Panc1 (cell line): Measurements from ENCODE around the gene DAPK2. TPM values are rescaled to one million over a fixed set of nuclear protein-coding genes. Genes with fewer than 3 reads are reported as not detected.

Experiments used
- ATAC-seq: fragments of 200-7000 bp; cut with Tn5 transposase; 2 replicates; pipeline ENCODE4 v1.9.1; 2020; ENCODE audit warnings: mild to moderate bottlenecking, moderate library complexity
- BruUV-seq: library from RNA; stranded (reverse); fragments of 400-500 nt; replicated peaks from 2 replicates; lab custom pipeline; 2021; lab: Mats Ljungman, UMichigan
- CTCF ChIA-PET: fragments of 300-600 bp; sonication (Branson Sonifier 250); formaldehyde crosslinking; loops from one replicate; lab custom pipeline; 2022; ENCODE audit warnings: antibody characterized with exemption; lab: Charles Lee
- POLR2A ChIA-PET: fragments of 300-600 bp; sonication (Branson Sonifier 250); formaldehyde crosslinking; loops from one replicate; lab custom pipeline; 2022; ENCODE audit warnings: antibody characterized with exemption; lab: Charles Lee
- DNase-seq: peaks from one replicate; pipeline ENCODE4 v3.0.0-alpha.2; 2010; ENCODE audit warnings: low read depth, low spot score
- H3K27ac ChIP-seq: 2 replicates; pipeline ENCODE4 v1.5.1; 2011; ENCODE audit warnings: mild to moderate bottlenecking, low read length, inconsistent platforms
- H3K27me3 ChIP-seq: fragments of 200-500 bp; sonication (Bioruptor generic); 2 replicates; pipeline ENCODE4 v1.6.0; 2014; ENCODE audit warnings: low read length, inconsistent platforms; ENCODE audit not compliant: control insufficient read depth, insufficient read depth
- H3K36me3 ChIP-seq: fragments of 200-500 bp; sonication (Bioruptor generic); 2 replicates; pipeline ENCODE4 v1.5.1; 2014; ENCODE audit warnings: inconsistent platforms, mild to moderate bottlenecking, low read length, moderate library complexity; ENCODE audit not compliant: control insufficient read depth, insufficient read depth
- H3K4me1 ChIP-seq: 2 replicates; pipeline ENCODE4 v1.5.1; 2011; ENCODE audit warnings: inconsistent platforms, mild to moderate bottlenecking, low read length, moderate library complexity; ENCODE audit not compliant: control insufficient read depth, insufficient read depth
- H3K4me3 ChIP-seq, 2 experiments: 2 replicates each; pipeline ENCODE4 v1.5.1; 2011 to 2012; ENCODE audit warnings: low read depth in 2 of 2, low read length in 2 of 2, mild to moderate bottlenecking in 2 of 2, inconsistent platforms in 1 of 2, moderate library complexity in 1 of 2
- H3K9me3 ChIP-seq: fragments of 200-500 bp; sonication (Bioruptor generic); 2 replicates; pipeline ENCODE4 v1.5.1; 2014; ENCODE audit warnings: low read depth, mild to moderate bottlenecking, inconsistent platforms, low read length, moderate library complexity; ENCODE audit not compliant: control insufficient read depth, insufficient read depth
- CTCF ChIP-seq: fragments of 450-650 bp; IDR thresholded peaks from 2 replicates; pipeline ENCODE4 v1.5.1; 2017; ENCODE audit warnings: mild to moderate bottlenecking
- POLR2AphosphoS5 ChIP-seq: IDR thresholded peaks from 2 replicates; pipeline ENCODE4 v1.6.1; 2012; ENCODE audit warnings: mild to moderate bottlenecking, low read depth, low read length, moderate library complexity
- SIN3A ChIP-seq: IDR thresholded peaks from 2 replicates; pipeline ENCODE4 v1.6.1; 2012; ENCODE audit warnings: low read depth, mild to moderate bottlenecking, low read length, moderate library complexity, borderline replicate concordance; ENCODE audit not compliant: insufficient read depth
- TCF7L2 ChIP-seq: IDR thresholded peaks from 2 replicates; pipeline ENCODE4 v1.6.1; 2011; ENCODE audit warnings: mild to moderate bottlenecking, low read depth, low read length, inconsistent platforms
- in situ Hi-C: cut with HindIII; loops from 2 replicates; pipeline ENCODE4 v1.10.0; 2016; ENCODE audit warnings: low sequenced_read_pairs, low pct_unique_long_range_greater_than_20kb
- intact Hi-C: fragments of 100-400 bp; cut with micrococcal nuclease; formaldehyde crosslinking; loops from one replicate; pipeline ENCODE4 v1.10.0; 2022; ENCODE audit not compliant: unreplicated experiment
- microRNA-seq: library from miRNA; unstranded; fragments of <30 nt; microRNA quantifications from one replicate; pipeline ENCODE4 v1.1.0, GENCODE V29; 2020; ENCODE audit not compliant: unreplicated experiment
- total RNA-seq: library from RNA; stranded (reverse); gene quantifications from one replicate; pipeline ENCODE4 v1.2.1, GENCODE V29; 2021; ENCODE audit not compliant: unreplicated experiment
- TF ChIP-seq, protein P1 (sequence below), 2 experiments: IDR thresholded peaks; 2 replicates each; pipeline ENCODE4 v1.6.1; 2011 to 2012; ENCODE audit warnings: low read depth in 2 of 2, control low read depth in 1 of 2, low read length in 1 of 2, mild to moderate bottlenecking in 1 of 2, moderate library complexity in 1 of 2; ENCODE audit not compliant: insufficient read depth in 1 of 2

The DAPK2 gene
- total RNA-seq, 1 experiment from 2014 or later, result 10.2 TPM

DNA sequence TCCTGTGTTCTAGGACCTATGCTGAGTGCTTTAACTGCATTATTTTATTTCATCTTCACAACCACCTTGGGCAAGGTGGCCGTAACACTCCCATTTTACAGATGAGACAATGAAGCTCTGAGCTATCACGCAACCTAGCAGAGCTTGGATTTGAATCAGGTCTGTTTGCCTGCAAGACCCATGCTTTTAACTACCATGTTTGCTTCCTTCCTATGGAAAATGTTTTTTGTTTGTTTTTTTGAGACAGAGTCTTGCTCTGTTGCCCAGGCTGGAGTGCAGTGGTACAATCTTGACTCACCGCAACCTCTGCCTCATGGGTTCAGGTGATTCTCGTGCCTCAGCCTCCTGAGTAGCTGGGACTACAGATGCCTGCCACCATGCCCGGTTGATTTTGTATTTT is 187.8 kb downstream of the DAPK2 start:
- intact Hi-C loops (no loop called here), in situ Hi-C loops (no loop called here)
- no peaks in the 10 kb centered on the region for H3K4me1 ChIP-seq
- CTCF ChIA-PET, result no interaction called here
- no peak overlapping the region for H3K4me3 ChIP-seq
- no peaks in the 10 kb centered on the region for H3K9me3 ChIP-seq
- POLR2A ChIA-PET, result interaction anchor here (0.6 kb wide), 2 partner anchors 205 to 594 kb away, joined by 3 read pairs; no protein-coding TSS in a partner anchor
- no peak for DNase-seq
- BruUV-seq, result no TSS peak
- no peaks in the 10 kb centered on the region for H3K27me3 ChIP-seq
- no peaks in the 10 kb centered on the region for H3K36me3 ChIP-seq
- no peak for ATAC-seq
- TF ChIP-seq, protein P1, sequence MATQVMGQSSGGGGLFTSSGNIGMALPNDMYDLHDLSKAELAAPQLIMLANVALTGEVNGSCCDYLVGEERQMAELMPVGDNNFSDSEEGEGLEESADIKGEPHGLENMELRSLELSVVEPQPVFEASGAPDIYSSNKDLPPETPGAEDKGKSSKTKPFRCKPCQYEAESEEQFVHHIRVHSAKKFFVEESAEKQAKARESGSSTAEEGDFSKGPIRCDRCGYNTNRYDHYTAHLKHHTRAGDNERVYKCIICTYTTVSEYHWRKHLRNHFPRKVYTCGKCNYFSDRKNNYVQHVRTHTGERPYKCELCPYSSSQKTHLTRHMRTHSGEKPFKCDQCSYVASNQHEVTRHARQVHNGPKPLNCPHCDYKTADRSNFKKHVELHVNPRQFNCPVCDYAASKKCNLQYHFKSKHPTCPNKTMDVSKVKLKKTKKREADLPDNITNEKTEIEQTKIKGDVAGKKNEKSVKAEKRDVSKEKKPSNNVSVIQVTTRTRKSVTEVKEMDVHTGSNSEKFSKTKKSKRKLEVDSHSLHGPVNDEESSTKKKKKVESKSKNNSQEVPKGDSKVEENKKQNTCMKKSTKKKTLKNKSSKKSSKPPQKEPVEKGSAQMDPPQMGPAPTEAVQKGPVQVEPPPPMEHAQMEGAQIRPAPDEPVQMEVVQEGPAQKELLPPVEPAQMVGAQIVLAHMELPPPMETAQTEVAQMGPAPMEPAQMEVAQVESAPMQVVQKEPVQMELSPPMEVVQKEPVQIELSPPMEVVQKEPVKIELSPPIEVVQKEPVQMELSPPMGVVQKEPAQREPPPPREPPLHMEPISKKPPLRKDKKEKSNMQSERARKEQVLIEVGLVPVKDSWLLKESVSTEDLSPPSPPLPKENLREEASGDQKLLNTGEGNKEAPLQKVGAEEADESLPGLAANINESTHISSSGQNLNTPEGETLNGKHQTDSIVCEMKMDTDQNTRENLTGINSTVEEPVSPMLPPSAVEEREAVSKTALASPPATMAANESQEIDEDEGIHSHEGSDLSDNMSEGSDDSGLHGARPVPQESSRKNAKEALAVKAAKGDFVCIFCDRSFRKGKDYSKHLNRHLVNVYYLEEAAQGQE (IDR thresholded peaks at IDR 0.05; ENCODE audit: insufficient read depth in 1 of 2, low read depth in 2 of 2, low read length in 1 of 2), result no peak
- TF ChIP-seq POLR2AphosphoS5 (no peak), CTCF (no peak), TCF7L2 (no peak), SIN3A (no peak)
- H3K27ac ChIP-seq, result no peak overlapping the region

DNA sequence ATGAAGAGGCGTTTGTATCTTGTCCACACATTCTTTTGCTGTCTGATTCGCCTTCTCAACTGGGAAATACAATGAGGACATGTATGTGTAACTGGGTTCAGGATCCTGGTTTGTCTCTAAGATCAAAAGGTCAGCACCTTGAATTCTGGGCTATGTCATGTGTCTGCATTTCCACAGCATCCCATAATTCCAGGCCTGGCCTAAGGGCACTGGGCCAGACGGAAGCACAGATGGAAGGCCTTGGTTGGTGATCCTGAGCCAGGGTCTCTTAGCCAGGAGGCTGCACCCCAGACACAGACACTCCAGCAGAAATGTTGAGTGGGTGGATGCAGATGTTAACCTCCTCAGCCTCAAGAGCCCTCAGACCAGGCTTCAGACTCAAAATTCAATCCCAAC is 188.8 kb downstream of the DAPK2 start:
- DNase-seq (no peak), ATAC-seq (no peak; the same call in 1 of the 2 replicates)
- intact Hi-C loops, result no loop called here
- Histone ChIP-seq H3K27me3 (no peaks in the 10 kb centered on the region), H3K9me3 (no peaks in the 10 kb centered on the region), H3K36me3 (no peaks in the 10 kb centered on the region), H3K4me3 (no peak overlapping the region), H3K4me1 (no peaks in the 10 kb centered on the region), H3K27ac (no peak overlapping the region)
- TF ChIP-seq CTCF (no peak), TCF7L2 (no peak), SIN3A (no peak), POLR2AphosphoS5 (no peak)
- TF ChIP-seq, protein P1 (IDR thresholded peaks at IDR 0.05; ENCODE audit: insufficient read depth in 1 of 2, low read depth in 2 of 2, low read length in 1 of 2), result no peak
- CTCF ChIA-PET, result no interaction called here
- in situ Hi-C loops, result no loop called here
- POLR2A ChIA-PET, result no interaction called here
- no TSS peak for BruUV-seq

Small RNAs within 50 kb of the gene (microRNA-seq; reads per million reads assigned to microRNA genes)
- not detected for gene MIR422A

Other genes starting within 250 kb of the DAPK2 start
- gene HERC1, start 212.5 kb downstream of the DAPK2 start, total RNA-seq, result 29.7 TPM
- gene CIAO2A, start 47.4 kb upstream of the DAPK2 start, total RNA-seq, result 89.8 TPM
- gene SNX1, start 49.5 kb upstream of the DAPK2 start, total RNA-seq, result 96.2 TPM
- 2.3 TPM for gene SNX22, start 105.2 kb upstream of the DAPK2 start, total RNA-seq
- 407 TPM for gene PPIB, start 116.5 kb upstream of the DAPK2 start, total RNA-seq